ENCODE measurements around the gene HMGN1.
"Not testable (repeated sequence)": the region's sequence is repeated elsewhere in the genome, so short reads cannot be mapped to it uniquely, and the experiment has no call there.

HMGN1 gene

GRCh38 chr21:39369896-39370288 lies 21.0 kb upstream of the HMGN1 start:
- in situ Hi-C loops (cut with MboI; ENCODE audit: low sequenced_read_pairs): not testable (repeated sequence)

GRCh38 chr21:39367783-39368182 lies 18.9 kb upstream of the HMGN1 start:
- in situ Hi-C loops (cut with MboI; ENCODE audit: low sequenced_read_pairs): no loop called here

- in situ Hi-C loops (cut with MboI; ENCODE audit: low sequenced_read_pairs): no loop called here
These were observed 17.7 kb upstream of the HMGN1 start for GRCh38 chr21:39366563-39366962.

DNA sequence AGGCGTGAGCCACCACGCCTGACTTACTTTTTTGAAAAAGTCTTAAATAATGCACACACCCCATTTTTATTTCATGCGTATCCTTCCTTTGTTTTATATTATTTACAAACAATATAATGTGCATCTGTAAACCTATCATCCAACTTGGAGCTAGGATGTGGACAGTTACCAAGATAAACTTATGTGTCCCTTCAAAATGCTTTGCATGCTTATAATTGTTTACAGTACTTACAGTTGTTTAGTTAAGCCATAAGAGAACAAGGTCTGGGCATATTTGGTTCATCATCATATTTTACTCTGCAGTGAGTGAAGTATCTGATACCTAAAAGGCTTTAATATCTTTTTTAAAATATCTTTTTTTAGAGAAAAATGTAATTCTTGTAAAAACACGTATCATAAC lies 16.1 kb upstream of the HMGN1 start:
- in situ Hi-C loops (cut with MboI; ENCODE audit: low sequenced_read_pairs): no loop called here

DNA sequence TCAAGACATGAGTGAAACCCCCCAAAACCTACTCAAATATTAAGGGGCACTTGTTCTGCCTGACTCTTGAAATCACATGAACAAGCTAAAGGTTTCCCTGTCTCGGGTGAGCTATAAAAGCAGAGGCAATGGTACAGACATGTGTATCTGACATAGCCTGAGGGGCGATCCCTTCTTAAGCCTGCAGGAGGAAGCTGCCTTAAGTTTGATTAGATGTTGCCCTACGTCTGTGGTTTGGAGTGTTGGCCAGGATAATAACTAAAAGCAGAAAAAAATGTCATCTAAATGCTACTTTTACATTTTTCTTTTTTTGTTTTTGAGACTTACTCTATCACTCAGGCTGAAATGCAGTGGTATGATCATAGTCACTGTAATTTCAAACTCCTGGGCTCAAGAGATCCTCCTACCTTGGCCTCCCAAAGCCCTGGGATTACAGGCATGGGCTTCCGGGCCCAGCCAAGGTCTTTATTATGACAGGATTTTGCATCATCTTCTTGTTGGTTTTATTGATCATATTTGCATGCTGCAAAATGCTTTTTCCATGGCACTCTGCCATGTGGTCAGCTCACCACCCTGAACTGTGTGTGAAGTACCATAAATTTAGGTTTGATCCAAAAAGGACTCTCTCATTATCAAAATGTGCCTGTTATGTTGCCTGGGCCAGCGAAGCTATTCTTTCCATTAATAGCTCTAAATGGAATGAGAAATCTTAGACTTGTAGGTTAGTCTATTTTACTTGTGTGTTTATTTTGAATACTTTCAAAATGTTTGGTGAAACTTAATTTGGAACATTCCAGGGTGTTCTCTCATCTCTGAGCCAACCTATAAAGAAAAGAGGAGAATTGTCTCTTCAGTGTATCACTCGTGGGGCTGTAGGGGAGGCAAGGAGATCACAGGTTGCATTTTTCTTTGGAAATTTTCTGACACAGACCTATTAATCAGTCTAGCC lies 15.0 kb upstream of the HMGN1 start:
- in situ Hi-C loops (cut with MboI; ENCODE audit: low sequenced_read_pairs): no loop called here

DNA sequence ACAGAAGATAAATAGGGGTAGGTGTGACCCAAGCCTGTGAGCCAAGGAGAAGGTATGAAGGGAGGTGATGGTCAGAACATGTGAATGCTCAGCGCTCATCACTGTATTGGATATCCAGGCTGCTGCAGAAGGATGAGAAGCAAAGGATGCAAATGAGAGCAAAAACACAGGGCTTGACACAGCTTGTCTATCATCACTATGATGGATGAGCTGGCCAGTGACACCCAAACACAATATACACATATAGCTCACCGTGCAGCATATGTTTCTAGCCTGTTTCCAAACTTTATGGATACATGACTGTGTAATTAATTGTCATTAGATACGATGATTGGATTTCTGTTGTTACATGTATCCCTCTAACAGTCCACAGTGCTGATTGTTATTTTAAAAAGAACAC lies 13.8 kb upstream of the HMGN1 start:
- in situ Hi-C loops (cut with MboI; ENCODE audit: low sequenced_read_pairs): no loop called here

DNA sequence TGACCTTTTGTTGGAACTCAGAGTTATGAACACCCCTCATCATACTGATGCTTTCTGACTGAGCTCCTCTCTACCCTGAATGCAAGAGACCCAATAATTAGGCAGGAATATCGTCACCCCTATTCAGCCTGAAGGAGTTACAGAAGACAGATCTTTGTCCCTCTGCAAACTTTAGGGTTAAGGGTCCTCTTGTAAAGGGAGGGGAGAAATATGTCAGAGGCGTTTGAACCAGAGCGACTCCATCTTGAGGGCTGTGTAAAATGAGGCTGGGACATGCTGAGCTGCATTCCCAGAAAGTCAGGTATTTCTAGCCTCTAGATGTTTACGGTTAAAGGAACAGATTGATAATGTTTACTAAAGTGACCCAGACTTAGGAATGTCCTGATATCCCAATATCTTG lies 10.5 kb upstream of the HMGN1 start:
- in situ Hi-C loops (cut with MboI; ENCODE audit: low sequenced_read_pairs): no loop called here

GRCh38 chr21:39353295-39353694 lies 4.4 kb upstream of the HMGN1 start:
- in situ Hi-C loops (cut with MboI; ENCODE audit: low sequenced_read_pairs): no loop called here

DNA sequence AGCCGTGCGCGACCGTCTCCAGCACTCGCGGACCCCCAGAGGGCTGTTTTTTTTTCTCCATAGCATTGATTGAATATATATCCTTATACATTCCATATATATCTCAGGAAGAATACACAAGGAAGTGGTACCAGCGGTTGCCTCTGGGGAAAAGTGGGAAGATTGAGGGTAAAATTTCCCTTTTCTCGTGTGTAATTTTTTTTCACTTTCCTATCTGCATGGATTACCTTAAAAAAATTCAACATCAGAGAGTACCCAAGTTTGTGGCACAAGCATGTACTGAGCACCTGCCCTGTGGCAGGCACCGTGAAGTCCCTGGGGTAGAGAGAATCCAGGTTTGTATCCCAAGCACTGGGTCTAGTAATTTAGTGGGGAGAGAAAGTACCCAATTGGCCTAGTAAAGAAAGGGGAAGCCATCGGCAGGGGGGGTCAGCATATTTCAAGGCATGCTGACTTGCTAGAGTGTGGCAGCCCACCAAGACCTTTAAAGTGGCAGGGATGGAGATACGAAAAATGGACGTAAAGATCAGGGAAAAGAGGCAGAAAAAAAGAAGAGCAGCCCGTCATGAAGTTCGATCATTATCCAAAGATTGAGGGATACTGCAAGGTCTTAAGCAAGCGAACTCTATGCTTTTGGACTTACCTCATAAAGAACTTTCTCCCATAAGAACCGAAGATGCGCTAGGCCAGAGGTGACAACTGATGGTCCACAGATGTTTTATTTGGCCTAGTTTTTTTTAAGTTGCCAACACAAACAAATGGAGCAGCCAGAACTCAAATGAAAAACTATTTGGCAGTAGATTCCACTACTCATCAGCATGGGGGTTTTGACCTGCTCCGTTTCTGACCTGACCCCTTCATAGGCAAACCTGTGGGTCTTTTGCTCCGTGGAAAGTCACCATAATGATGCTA lies 1.5 kb upstream of the HMGN1 start:
- in situ Hi-C loops (cut with MboI; ENCODE audit: low sequenced_read_pairs): no loop called here

DNA sequence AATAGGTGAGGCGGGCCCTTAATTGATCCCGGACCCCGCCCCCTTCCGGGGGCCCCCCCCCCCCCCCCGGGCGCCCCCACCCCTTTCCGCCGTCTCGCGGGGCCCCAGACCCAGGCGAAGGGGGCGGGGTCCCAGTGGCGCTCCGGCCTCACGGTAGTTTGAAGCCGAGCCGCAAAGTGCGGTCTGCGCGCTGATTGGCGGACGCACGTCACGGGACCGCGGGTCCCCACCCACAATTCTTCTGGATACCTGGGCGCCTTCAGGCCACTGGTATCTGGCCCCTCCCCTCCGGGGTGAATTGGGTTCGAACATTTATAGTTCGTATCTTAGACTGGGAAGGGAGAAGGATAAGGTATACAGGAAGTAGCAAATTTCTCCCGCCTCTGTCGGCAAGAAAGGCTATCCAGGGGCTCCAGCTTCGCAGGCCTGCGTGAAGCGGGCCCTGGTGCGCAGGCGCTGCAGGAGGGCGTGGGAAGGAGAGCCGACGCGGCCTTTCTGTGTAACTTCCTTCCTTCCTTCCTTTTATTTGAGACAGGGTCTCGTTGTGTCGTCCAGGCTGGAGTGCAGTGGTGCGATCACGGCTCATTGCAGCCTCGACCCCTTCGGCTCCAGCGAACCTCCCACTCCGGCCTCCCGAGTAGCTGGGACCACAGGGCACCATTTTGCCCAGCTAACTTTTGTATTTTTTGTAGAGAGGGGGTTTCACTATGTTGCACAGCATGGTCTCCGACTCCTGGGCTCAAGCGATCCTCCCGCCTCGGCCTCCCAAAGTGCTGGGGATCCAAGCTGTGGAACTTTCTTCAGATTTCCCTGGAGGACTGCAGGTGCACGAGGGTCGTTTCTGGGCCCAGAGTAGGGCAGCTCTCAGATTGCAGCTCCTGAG lies 564 bp upstream of the HMGN1 start:
- in situ Hi-C loops (cut with MboI; ENCODE audit: low sequenced_read_pairs): no loop called here

DNA sequence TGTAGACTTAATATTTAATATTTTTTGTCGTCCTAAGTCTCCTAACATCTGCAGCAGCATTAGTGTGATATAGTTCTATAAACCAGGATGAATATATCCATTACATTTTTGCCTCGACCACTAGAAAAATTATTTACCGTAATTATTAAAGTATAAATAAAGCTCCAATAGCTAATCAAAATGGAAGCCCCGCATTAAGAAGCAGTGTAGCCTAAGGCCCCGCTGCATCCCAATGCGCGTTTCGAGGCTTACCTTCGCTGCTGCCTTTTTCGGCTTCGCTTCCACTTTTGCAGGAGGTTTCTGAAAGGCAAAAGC lies 891 bp downstream of the HMGN1 start:
- in situ Hi-C loops (cut with MboI; ENCODE audit: low sequenced_read_pairs): no loop called here

DNA sequence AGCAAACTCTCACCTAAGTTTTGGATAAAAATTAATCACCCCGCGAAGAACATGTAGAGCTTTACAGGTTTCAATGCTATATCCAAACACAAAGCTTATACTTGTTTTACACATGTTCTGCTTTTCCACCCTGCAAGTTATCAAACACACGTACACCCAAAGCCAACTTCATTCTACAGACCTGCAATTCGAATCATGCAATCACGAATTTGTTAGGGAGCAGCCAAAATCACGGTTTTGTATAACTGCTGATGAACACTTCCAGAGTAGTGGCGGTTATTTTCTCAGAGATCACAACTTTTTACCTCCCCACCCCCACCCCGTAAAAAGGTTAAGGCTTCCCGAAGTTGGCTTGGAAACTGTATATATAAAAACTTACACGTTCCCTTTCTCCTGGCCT lies 1.4 kb downstream of the HMGN1 start:
- in situ Hi-C loops (cut with MboI; ENCODE audit: low sequenced_read_pairs): no loop called here

DNA sequence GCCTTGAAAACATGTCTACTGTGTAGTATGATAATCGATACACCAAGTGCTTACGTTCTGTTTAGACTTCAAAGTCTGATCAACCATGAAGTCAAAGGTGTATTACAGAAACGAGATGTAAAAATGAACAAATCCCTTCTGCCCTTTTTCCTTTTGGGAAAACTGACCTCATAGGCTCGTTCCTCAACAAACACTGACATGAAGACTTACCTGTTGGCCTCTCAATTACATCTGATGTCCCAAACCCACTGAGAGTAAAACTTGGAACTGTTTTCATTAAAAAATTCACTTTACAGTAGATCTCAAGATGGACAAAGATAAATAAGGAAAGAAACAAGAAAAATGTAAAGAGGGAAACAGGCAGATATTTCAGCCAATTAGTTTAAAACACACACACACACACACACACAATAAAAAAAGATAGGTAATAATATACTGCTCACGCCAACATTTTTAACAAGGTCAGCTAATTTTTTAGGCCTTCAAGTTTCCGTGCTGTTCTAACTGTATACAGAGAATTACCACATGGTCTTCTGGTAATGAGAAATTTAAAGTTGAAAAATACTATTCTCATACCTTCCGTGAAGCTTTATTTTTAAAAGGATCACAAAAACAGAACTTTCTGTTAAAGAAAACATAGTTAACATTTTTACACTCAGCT lies 2.1 kb downstream of the HMGN1 start:
- in situ Hi-C loops (cut with MboI; ENCODE audit: low sequenced_read_pairs): no loop called here

DNA sequence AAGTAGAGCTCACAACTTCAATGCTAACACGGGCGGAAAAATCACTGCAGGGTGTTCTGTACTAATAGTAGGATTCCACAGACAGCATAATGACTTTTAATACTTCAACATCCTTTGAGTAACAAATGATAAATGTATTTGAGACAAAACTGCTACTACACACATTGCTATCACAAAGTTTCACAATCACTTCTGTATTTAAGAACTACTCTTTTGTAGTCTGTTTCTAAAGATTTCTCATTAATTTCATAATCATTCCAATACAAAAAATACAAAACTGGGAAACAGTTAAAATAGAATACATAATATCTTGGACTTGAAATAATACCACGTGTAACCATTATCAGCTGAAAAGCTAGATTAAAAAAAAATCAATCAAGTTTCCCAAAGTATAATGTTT lies 2.7 kb downstream of the HMGN1 start:
- in situ Hi-C loops (cut with MboI; ENCODE audit: low sequenced_read_pairs): no loop called here

DNA sequence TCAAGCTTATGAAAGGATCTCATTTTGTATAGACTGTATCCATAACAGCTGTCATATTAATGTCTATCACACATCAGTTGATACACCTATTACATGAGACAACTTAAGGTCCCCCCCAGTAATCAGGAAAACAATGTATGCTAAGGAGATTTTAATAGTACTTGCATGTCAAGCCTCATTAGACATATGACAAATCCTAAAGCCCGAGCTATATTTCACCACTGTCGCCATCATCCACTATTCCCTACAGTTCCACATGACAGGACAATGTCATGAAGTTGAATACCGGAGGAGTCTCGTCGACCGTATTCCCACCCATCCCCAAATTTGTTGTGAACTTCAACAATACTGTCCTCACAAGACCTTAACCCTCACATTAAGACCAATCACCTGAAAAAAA lies 3.4 kb downstream of the HMGN1 start:
- in situ Hi-C loops (cut with MboI; ENCODE audit: low sequenced_read_pairs): no loop called here

- in situ Hi-C loops (cut with MboI; ENCODE audit: low sequenced_read_pairs): no loop called here
These were observed 4.0 kb downstream of the HMGN1 start for GRCh38 chr21:39344848-39345247.

GRCh38 chr21:39341249-39341923 lies 7.5 kb downstream of the HMGN1 start:
- in situ Hi-C loops (cut with MboI; ENCODE audit: low sequenced_read_pairs): no loop called here

DNA sequence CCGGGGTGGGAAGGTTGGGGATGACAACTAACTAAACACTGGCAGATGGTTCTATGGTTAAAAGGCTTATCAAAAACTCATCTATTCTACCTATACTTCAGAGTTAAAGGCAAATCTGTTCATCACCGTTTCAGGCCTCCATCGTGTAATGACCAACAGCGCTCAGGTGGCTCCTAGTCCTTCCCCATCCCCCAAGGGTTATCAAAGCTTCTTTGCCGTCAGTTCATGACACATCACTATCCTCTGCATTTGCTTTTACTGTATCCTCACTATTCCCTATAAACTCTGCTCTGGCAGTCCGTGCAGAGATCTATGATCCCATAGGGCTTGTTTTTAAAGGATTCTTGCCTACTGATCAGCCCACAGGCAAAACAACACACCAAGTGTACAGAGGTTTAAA lies 8.2 kb downstream of the HMGN1 start:
- in situ Hi-C loops (cut with MboI; ENCODE audit: low sequenced_read_pairs): no loop called here

DNA sequence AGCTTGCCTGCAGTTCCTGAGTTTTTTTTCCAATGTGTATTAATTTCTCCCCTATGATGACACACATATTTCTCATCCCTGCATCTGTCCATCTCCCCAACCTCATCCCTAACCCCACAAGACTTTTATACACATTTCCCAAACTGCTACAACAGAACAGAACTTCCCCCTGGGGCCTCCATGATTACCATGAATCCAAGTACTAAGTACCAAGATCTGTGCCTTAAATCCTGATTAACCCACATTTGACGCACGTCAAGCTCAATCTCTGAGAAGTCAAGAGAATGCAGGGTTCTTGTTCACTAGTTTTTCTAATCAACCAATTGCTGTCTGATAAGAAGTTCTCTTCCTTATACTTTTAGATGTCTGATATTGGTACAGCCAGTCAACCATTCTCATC lies 9.7 kb downstream of the HMGN1 start:
- in situ Hi-C loops (cut with MboI; ENCODE audit: low sequenced_read_pairs): no loop called here

DNA sequence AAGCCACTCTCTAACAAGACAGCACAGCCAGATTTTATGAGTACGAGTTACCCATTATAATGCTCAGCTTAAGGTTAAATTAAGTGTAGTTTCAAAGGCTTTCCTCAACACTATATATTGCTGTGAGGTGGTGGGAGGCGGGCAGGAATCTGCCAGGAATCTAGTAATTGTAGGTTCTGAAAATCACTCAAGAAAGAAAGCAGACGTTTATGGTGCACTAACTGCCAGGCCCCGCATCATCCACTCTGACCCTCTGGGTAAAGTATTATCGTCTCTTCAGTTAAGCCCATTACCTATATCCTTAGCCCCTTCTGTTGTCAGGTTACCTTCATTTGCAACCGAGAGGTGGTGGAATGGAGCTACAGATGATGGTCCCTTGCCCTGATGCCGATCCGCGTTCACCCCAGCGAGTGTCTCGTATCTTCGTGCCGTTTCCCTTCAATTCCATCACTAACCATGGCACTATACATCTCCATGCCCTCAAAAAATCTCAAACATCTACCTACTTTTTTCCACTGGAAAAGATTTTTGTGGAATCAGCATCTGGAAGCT lies 12.4 kb downstream of the HMGN1 start:
- in situ Hi-C loops (cut with MboI; ENCODE audit: low sequenced_read_pairs): no loop called here
